Measurements from ENCODE around the gene COMMD3.

DNA sequence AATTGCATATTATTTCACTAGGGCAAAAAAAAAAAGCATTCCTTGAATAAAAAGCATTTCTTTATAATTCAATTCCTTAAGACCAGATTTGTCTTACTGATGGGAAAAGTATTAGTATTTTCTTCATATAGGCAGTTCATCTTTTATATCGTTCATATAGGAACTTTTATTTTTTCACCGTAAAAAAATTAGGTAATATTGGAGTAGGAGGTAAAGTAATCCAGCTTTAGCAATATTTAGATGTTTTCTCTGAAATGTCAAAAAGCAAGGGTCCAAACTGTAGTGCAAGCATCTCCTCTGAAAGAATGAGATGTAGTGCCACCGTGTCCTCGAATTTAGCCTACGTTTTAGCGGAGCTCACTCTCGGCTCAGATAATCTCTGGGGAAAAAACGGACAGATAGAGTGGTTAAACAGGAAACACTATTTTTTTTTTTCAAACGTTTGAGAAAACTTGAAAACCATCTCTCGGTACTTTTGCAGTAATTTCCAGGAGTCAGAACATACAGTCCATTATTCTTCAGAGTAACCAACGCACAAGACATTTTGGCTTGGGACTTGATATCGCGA lies 23.7 kb downstream of the COMMD3 start:
- TF ChIP-seq, protein P1, sequence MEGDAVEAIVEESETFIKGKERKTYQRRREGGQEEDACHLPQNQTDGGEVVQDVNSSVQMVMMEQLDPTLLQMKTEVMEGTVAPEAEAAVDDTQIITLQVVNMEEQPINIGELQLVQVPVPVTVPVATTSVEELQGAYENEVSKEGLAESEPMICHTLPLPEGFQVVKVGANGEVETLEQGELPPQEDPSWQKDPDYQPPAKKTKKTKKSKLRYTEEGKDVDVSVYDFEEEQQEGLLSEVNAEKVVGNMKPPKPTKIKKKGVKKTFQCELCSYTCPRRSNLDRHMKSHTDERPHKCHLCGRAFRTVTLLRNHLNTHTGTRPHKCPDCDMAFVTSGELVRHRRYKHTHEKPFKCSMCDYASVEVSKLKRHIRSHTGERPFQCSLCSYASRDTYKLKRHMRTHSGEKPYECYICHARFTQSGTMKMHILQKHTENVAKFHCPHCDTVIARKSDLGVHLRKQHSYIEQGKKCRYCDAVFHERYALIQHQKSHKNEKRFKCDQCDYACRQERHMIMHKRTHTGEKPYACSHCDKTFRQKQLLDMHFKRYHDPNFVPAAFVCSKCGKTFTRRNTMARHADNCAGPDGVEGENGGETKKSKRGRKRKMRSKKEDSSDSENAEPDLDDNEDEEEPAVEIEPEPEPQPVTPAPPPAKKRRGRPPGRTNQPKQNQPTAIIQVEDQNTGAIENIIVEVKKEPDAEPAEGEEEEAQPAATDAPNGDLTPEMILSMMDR (IDR thresholded peaks at IDR 0.05) = no peak
- no peak for TF ChIP-seq POLR2A (IDR thresholded peaks at IDR 0.05)

Measured in uterus (tissue), 2 donors.